Measurements from ENCODE around the gene MED16. TPM values are rescaled to one million over a fixed set of nuclear protein-coding genes. Genes with fewer than 3 reads are reported as not detected.

MED16 gene
- total and polyA plus RNA-seq, 2 of the 13 experiments (the other 11 are each of a cell fraction or from before 2014, with no cell fraction given), result 13.3 to 14.8 TPM

- TF ChIP-seq PHF8 (CRISPR knock-in tag; IDR thresholded peaks at IDR 0.05) (no peak; the same call in 1 of the 2 replicates), ZNF281 (CRISPR knock-in tag; IDR thresholded peaks at IDR 0.05; ENCODE audit: borderline replicate concordance) (0 out of 2 replicates have a peak, but pooled peaks have one; percentile 16), SRSF4 (IDR thresholded peaks at IDR 0.05; ENCODE audit: low read depth, low read length, poor library complexity, severe bottlenecking) (no peak), ZNF136 (CRISPR knock-in tag; IDR thresholded peaks at IDR 0.05; ENCODE audit: low read depth) (0 out of 2 replicates have a peak, but pooled peaks have one; percentile 37), ZNF276 (CRISPR knock-in tag; IDR thresholded peaks at IDR 0.05; ENCODE audit: low read depth) (0 out of 2 replicates have a peak, but pooled peaks have one; percentile 38), ZNF10 (CRISPR knock-in tag; IDR thresholded peaks at IDR 0.05; ENCODE audit: borderline replicate concordance, low read depth) (no peak), ZBTB33 (CRISPR knock-in tag; IDR thresholded peaks at IDR 0.05) (no peak), ZMYM2 (CRISPR knock-in tag; IDR thresholded peaks at IDR 0.05) (peak; percentile 48; the same call in 1 of the 2 replicates), HNRNPK (IDR thresholded peaks at IDR 0.05; ENCODE audit: low read depth, low read length, poor library complexity, severe bottlenecking) (no peak), MEF2D (CRISPR knock-in tag; IDR thresholded peaks at IDR 0.05) (no peak), TAF1 (CRISPR knock-in tag; IDR thresholded peaks at IDR 0.05) (0 out of 2 replicates have a peak, but pooled peaks have one; percentile 16), ZFX (CRISPR knock-in tag; IDR thresholded peaks at IDR 0.05; ENCODE audit: low read depth) (peak; percentile 28), HMGA1 (CRISPR knock-in tag; conservative IDR thresholded peaks at IDR 0.05) (no peak), SOX5 (CRISPR knock-in tag; IDR thresholded peaks at IDR 0.05; ENCODE audit: borderline replicate concordance) (0 out of 2 replicates have a peak, but pooled peaks have one; percentile 8), ZNF816 (CRISPR knock-in tag; IDR thresholded peaks at IDR 0.05; ENCODE audit: borderline replicate concordance) (no peak), ZFYVE20 (CRISPR knock-in tag; IDR thresholded peaks at IDR 0.05; ENCODE audit: borderline replicate concordance, low read depth) (no peak), HOMEZ (CRISPR knock-in tag; IDR thresholded peaks at IDR 0.05; ENCODE audit: low read depth) (no peak)
- TF ChIP-seq, protein P1, sequence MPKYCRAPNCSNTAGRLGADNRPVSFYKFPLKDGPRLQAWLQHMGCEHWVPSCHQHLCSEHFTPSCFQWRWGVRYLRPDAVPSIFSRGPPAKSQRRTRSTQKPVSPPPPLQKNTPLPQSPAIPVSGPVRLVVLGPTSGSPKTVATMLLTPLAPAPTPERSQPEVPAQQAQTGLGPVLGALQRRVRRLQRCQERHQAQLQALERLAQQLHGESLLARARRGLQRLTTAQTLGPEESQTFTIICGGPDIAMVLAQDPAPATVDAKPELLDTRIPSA (CRISPR knock-in tag; IDR thresholded peaks at IDR 0.05; ENCODE audit: borderline replicate concordance), result no peak
Measured at GRCh38 chr19:858868-859843, 33.8 kb downstream of the MED16 start, which contains the start of gene CFD (continued).
